GM12878 (cell line): Measurements from ENCODE around the gene NR2C2AP. TPM values are rescaled to one million over a fixed set of nuclear protein-coding genes. Genes with fewer than 3 reads are reported as not detected.

Experiments used
- ATAC-seq: fragments of 200-7000 bp; cut with Tn5 transposase; 3 replicates; pipeline ENCODE4 v1.9.1; 2020; ENCODE audit warnings: mild to moderate bottlenecking, moderate library complexity
- BruUV-seq: library from RNA; stranded (reverse); fragments of 400-500 nt; replicated peaks from 2 replicates; lab custom pipeline; 2021; lab: Mats Ljungman, UMichigan
- CTCF ChIA-PET: fragments of 300-600 bp; sonication (Branson Sonifier 250); formaldehyde crosslinking; extraction: SDS; loops from one replicate; lab custom pipeline; 2021; ENCODE audit warnings: inconsistent platforms; lab: Yijun Ruan, JAX
- POLR2A ChIA-PET: fragments of 350-600 bp; formaldehyde crosslinking; extraction: SDS; loops from one replicate; lab custom pipeline; 2021; ENCODE audit warnings: inconsistent platforms; lab: Charles Lee
- RAD21 ChIA-PET: fragments of 300-600 bp; sonication (Branson Sonifier 250); formaldehyde crosslinking; loops from one replicate; lab custom pipeline; 2023; ENCODE audit warnings: antibody characterized with exemption; ENCODE audit not compliant: unreplicated experiment; lab: Charles Lee
- SMC1A ChIA-PET: fragments of 300-600 bp; sonication (Branson Sonifier 250); formaldehyde crosslinking; loops from one replicate; lab custom pipeline; 2023; ENCODE audit not compliant: unreplicated experiment, uncharacterized antibody; lab: Charles Lee
- DNase-seq: peaks from one replicate; pipeline ENCODE4 v3.0.0-alpha.2; 2011; ENCODE audit warnings: low read depth, low spot score
- FAIRE-seq: peaks from 3 replicates; lab custom pipeline; 2011; peaks lifted over from hg19 to GRCh38; lab: Jason Lieb, UNC
- H2AFZ ChIP-seq: 2 replicates; pipeline ENCODE4 v1.6.0; 2011; ENCODE audit warnings: low read depth, low read length, control low read depth; ENCODE audit not compliant: control insufficient read depth
- H3K27ac ChIP-seq: 2 replicates; pipeline ENCODE4 v1.5.1; 2011; ENCODE audit warnings: control low read depth; ENCODE audit not compliant: control insufficient read depth, insufficient read depth
- H3K27me3 ChIP-seq, 2 experiments: replicated peaks in 1 of 2; 2 replicates each; pipeline versions ENCODE4 v1.6.0 to v1.6.1; 2011; ENCODE audit warnings: low read length in 1 of 2; ENCODE audit not compliant: control insufficient read depth in 2 of 2, insufficient read depth in 2 of 2
- H3K36me3 ChIP-seq, 2 experiments: 2 replicates each; pipeline ENCODE4 v1.5.1; 2011; ENCODE audit warnings: low read length in 1 of 2; ENCODE audit not compliant: control insufficient read depth in 2 of 2, insufficient read depth in 2 of 2
- H3K4me1 ChIP-seq: 2 replicates; pipeline ENCODE4 v1.6.1; 2011; ENCODE audit warnings: mild to moderate bottlenecking, low read length, moderate library complexity, mixed read lengths; ENCODE audit not compliant: control insufficient read depth, insufficient read depth
- H3K4me2 ChIP-seq: 2 replicates; pipeline ENCODE4 v1.6.0; 2011; ENCODE audit warnings: control low read depth; ENCODE audit not compliant: control insufficient read depth, insufficient read depth
- H3K4me3 ChIP-seq: fragments of 200-600 bp; sonication (generic); 2 replicates; pipeline ENCODE4 v1.5.1; 2016
- H3K79me2 ChIP-seq: 2 replicates; pipeline ENCODE4 v1.6.0; 2011; ENCODE audit warnings: low read length; ENCODE audit not compliant: control insufficient read depth, insufficient read depth
- H3K9ac ChIP-seq: 2 replicates; pipeline ENCODE4 v1.8.0; 2011; ENCODE audit warnings: low read length, control low read depth, mixed read lengths; ENCODE audit not compliant: control insufficient read depth, insufficient read depth
- H3K9me3 ChIP-seq: replicated peaks from 3 replicates; pipeline ENCODE4 v1.5.1; 2011; ENCODE audit warnings: mild to moderate bottlenecking, low read length; ENCODE audit not compliant: control insufficient read depth, insufficient read depth
- H4K20me1 ChIP-seq: 2 replicates; pipeline ENCODE4 v1.6.0; 2011; ENCODE audit not compliant: control insufficient read depth, insufficient read depth
- NBN ChIP-seq: fragments of 450-650 bp; IDR thresholded peaks from 2 replicates; pipeline ENCODE4 v1.6.1; 2016
- TCF12 ChIP-seq: IDR thresholded peaks from 2 replicates; pipeline ENCODE4 v1.6.1; 2011; ENCODE audit warnings: low read depth, mild to moderate bottlenecking, low read length
- WGBS: methylation state at CpG from one replicate; pipeline ENCODE4 v1.1.6; 2016; ENCODE audit warnings: low lambda C conversion rate; ENCODE audit not compliant: insufficient replicate concordance, insufficient coverage; ENCODE audit errors: missing lambda C conversion rate; 5-methylcytosine and 5-hydroxymethylcytosine counted together
- in situ Hi-C: fragments of 300-500 bp; cut with MboI; formaldehyde crosslinking; loops from 9 replicates; pipeline ENCODE4 v1.14.3; 2018; ENCODE audit warnings: mixed read lengths
- intact Hi-C: fragments of 100-400 bp; cut with micrococcal nuclease; formaldehyde crosslinking; loops from one replicate; pipeline ENCODE4 v1.14.2; 2022; ENCODE audit not compliant: unreplicated experiment
- polyA plus RNA-seq, 11 experiments: library from polyadenylated mRNA; depleted of rRNA in 4 of 11; unstranded in 6 of 11; stranded (reverse) in 5 of 11; fragments of >200 nt; fragmentation: Nextera tagmentation in 4 of 11; fragmentation: Illumina TruSeq in 1 of 11; extraction: Ambion mirVana in 4 of 11; extraction: Trizol in 1 of 11; gene quantifications; 1 replicate in 1 of 11; 2 replicates in 10 of 11; pipeline versions ENCODE4 v1.2.1 to v1.2.3, GENCODE V29; 2011 to 2016; ENCODE audit warnings: inconsistent platforms in 2 of 11, missing spikeins in 2 of 11, low read depth in 1 of 11
- total RNA-seq, 4 experiments: library from RNA; depleted of rRNA in 3 of 4; stranded (reverse); fragments of >200 nt in 3 of 4; fragmentation: Illumina TruSeq in 1 of 4; extraction: Trizol in 1 of 4; gene quantifications; 2 replicates each; pipeline versions ENCODE4 v1.2.1 to v1.2.3, GENCODE V29; 2013 to 2021
- TF ChIP-seq, protein P1 (sequence below): fragments of 450-650 bp; IDR thresholded peaks from 2 replicates; pipeline ENCODE4 v1.6.1; 2016; ENCODE audit warnings: mild to moderate bottlenecking, moderate library complexity, borderline replicate concordance

NR2C2AP gene
- total and polyA plus RNA-seq, 10 of the 15 experiments (the other 5 are each of a cell fraction or from before 2014, with no cell fraction given): 21.5 to 44.8 (median 28.1) TPM

- ChIA-PET CTCF (no interaction called here), RAD21 (no interaction called here), SMC1A (no interaction called here), POLR2A (no interaction called here)
- Histone ChIP-seq H3K4me2 (no peak overlapping the region), H3K27ac (no peak overlapping the region), H3K4me1 (peaks cover 10% of the 10 kb centered on the region; the same call in 1 of the 2 replicates), H4K20me1 (no peaks in the 10 kb centered on the region), H3K36me3 (no peaks in the 10 kb centered on the region), H3K27me3 (peaks cover 0 to 2% of the 10 kb centered on the region in 2 experiments; a peak in 1 of 4 replicates), H2AFZ (no peak overlapping the region), H3K4me3 (no peak overlapping the region), H3K9ac (no peak overlapping the region), H3K9me3 (no peaks in the 10 kb centered on the region), H3K79me2 (no peaks in the 10 kb centered on the region)
- in situ Hi-C loops (no loop called here), intact Hi-C loops (no loop called here)
- TF ChIP-seq NBN (no peak), TCF12 (peak; percentile 48; the same call in 1 of the 2 replicates)
- TF ChIP-seq, protein P1, sequence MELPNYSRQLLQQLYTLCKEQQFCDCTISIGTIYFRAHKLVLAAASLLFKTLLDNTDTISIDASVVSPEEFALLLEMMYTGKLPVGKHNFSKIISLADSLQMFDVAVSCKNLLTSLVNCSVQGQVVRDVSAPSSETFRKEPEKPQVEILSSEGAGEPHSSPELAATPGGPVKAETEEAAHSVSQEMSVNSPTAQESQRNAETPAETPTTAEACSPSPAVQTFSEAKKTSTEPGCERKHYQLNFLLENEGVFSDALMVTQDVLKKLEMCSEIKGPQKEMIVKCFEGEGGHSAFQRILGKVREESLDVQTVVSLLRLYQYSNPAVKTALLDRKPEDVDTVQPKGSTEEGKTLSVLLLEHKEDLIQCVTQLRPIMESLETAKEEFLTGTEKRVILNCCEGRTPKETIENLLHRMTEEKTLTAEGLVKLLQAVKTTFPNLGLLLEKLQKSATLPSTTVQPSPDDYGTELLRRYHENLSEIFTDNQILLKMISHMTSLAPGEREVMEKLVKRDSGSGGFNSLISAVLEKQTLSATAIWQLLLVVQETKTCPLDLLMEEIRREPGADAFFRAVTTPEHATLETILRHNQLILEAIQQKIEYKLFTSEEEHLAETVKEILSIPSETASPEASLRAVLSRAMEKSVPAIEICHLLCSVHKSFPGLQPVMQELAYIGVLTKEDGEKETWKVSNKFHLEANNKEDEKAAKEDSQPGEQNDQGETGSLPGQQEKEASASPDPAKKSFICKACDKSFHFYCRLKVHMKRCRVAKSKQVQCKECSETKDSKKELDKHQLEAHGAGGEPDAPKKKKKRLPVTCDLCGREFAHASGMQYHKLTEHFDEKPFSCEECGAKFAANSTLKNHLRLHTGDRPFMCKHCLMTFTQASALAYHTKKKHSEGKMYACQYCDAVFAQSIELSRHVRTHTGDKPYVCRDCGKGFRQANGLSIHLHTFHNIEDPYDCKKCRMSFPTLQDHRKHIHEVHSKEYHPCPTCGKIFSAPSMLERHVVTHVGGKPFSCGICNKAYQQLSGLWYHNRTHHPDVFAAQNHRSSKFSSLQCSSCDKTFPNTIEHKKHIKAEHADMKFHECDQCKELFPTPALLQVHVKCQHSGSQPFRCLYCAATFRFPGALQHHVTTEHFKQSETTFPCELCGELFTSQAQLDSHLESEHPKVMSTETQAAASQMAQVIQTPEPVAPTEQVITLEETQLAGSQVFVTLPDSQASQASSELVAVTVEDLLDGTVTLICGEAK: no peak
- 25% methylated on average over 9 of the region's 9 CpGs for WGBS
- BruUV-seq: no TSS peak
- ATAC-seq: no peak
- no peak for DNase-seq
- FAIRE-seq: no peak
Observed at GRCh38 chr19:19209372-19209771, 6.2 kb upstream of the NR2C2AP start.
